Measurements from ENCODE around the gene LRIT1. TPM values are rescaled to one million over a fixed set of nuclear protein-coding genes. Genes with fewer than 3 reads are reported as not detected.

Gene LRIT1
- total RNA-seq, 2 experiments from 2014 or later: not detected

Other genes starting within 250 kb of the LRIT1 start
- 100 to 1,000 TPM; 192 to 197 TPM for gene GHITM, start 102.0 kb downstream of the LRIT1 start, total RNA-seq
- not detected for gene GPR15LG, start 67.7 kb downstream of the LRIT1 start, total RNA-seq
- gene CDHR1, start 47.0 kb downstream of the LRIT1 start, total RNA-seq: under 1 TPM; 0.40 to 0.75 TPM
- not detected for gene LRIT2, start 16.0 kb downstream of the LRIT1 start, total RNA-seq
- not detected for gene RGR, start 3.5 kb upstream of the LRIT1 start, total RNA-seq
- gene CCSER2, start 87.0 kb upstream of the LRIT1 start, total RNA-seq: 10 to 100 TPM; 69.8 to 73.5 TPM